ENCODE results near the gene RPL14.

The RPL14 gene

DNA sequence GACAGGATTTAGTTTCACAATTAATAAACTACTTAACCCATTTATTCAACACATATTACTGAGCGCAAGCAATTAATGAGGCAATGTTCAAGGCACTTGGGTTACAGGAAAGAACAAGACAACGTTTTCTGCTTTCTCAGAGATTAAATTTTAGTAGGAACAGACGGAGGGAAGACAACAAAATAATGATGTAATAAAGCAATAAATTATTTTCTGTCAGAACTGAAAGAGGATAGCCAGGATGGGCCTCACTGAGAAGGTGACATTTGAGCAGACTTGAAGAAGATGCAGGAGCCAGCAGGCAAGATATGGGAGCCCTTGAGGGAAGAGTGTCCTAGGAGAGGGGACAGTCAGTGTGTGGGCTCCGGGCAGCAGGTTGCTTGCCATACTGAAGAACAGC is 11.3 kb upstream of the RPL14 start:
- Histone ChIP-seq H4K20me1 (no peaks in the 10 kb centered on the region), H3K9ac (no peak overlapping the region), H3K27me3 (no peaks in the 10 kb centered on the region), H3K9me3 (replicated peaks in 1 of 11) (no peaks in the 10 kb centered on the region), H3K4me1 (no peaks in the 10 kb centered on the region), H3K36me3 (peaks cover 0 to 14% (median 0%) of the 10 kb centered on the region in 11 experiments; a peak in 6 of 22 replicates), H3K4me3 (no peak overlapping the region), H3K27ac (no peak overlapping the region), H3K4me2 (no peak overlapping the region)
- TF ChIP-seq Cebpa-rat (IDR thresholded peaks at IDR 0.05), result no peak

GRCh38 chr3:40450438-40450837 is 6.7 kb upstream of the RPL14 start:
- Histone ChIP-seq H3K4me1 (peaks cover 15 to 26% (median 23%) of the 10 kb centered on the region in 10 experiments), H3K4me2 (no peak overlapping the region), H3K4me3 (no peak overlapping the region), H3K27me3 (no peaks in the 10 kb centered on the region), H3K27ac (no peak overlapping the region), H3K9ac (no peak overlapping the region), H3K36me3 (peaks cover 0 to 14% (median 0%) of the 10 kb centered on the region in 11 experiments; a peak in 6 of 22 replicates), H4K20me1 (no peaks in the 10 kb centered on the region), H3K9me3 (replicated peaks in 1 of 11) (no peaks in the 10 kb centered on the region)
- no peak for TF ChIP-seq Cebpa-rat (IDR thresholded peaks at IDR 0.05)

DNA sequence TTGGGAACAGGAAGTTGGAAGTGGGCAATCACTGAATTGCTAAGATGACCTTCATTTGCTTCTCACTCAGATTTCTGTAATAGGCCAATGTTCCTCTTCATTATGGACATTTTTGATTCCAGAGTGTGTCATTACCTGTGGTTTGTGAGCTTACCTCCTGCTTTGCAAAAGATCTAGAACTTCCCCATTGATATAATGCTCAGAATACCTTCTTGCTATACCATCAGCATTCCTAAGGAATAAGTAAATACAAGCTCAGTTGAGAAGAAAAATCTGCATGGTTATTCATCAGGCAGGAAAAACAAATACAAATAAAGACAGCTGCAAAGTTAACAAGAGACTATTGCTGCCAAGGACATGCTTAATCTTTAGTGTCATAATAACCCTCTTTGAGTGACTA is 5.6 kb upstream of the RPL14 start:
- H3K9ac ChIP-seq, result no peak overlapping the region; a peak in 1 of 22 replicates
- H4K20me1 ChIP-seq, result no peaks in the 10 kb centered on the region
- H3K36me3 ChIP-seq, result peaks cover 0 to 4% (median 0%) of the 10 kb centered on the region in 11 experiments; a peak in 5 of 22 replicates
- peak overlapping the region in 7 of 11 experiments; percentile 86 to 95 (median 91); a peak in 9 of 22 replicates for H3K4me2 ChIP-seq
- H3K27me3 ChIP-seq, result no peaks in the 10 kb centered on the region
- no peak overlapping the region for H3K27ac ChIP-seq
- H3K4me3 ChIP-seq, result no peak overlapping the region
- peaks cover 20 to 31% (median 28%) of the 10 kb centered on the region in 10 experiments for H3K4me1 ChIP-seq
- H3K9me3 ChIP-seq (replicated peaks in 1 of 11), result no peaks in the 10 kb centered on the region
- TF ChIP-seq Cebpa-rat (IDR thresholded peaks at IDR 0.05), result no peak

GRCh38 chr3:40452057-40452456 is 5.1 kb upstream of the RPL14 start:
- H3K9ac ChIP-seq, result peak overlapping the region in 10 of 11 experiments; percentile 78 to 86 (median 82); a peak in 16 of 22 replicates
- H4K20me1 ChIP-seq, result no peaks in the 10 kb centered on the region
- H3K36me3 ChIP-seq, result peaks cover 0 to 4% (median 0%) of the 10 kb centered on the region in 11 experiments; a peak in 1 of 22 replicates
- peak overlapping the region; percentile 60 to 74 (median 71); a peak in 18 of 20 replicates for H3K4me3 ChIP-seq
- TF ChIP-seq Cebpa-rat (IDR thresholded peaks at IDR 0.05), result no peak
- no peaks in the 10 kb centered on the region for H3K27me3 ChIP-seq
- H3K27ac ChIP-seq, result peak overlapping the region in 5 of 11 experiments; percentile 77 to 86 (median 81); a peak in 7 of 22 replicates
- peaks cover 21 to 32% (median 29%) of the 10 kb centered on the region in 10 experiments for H3K4me1 ChIP-seq
- H3K9me3 ChIP-seq (replicated peaks in 1 of 11), result no peaks in the 10 kb centered on the region
- peak overlapping the region; percentile 76 to 95 (median 87) for H3K4me2 ChIP-seq

GRCh38 chr3:40452562-40452875 is 4.6 kb upstream of the RPL14 start:
- H3K9ac ChIP-seq, result peak overlapping the region; percentile 78 to 86 (median 82)
- H3K4me3 ChIP-seq, result peak overlapping the region; percentile 60 to 74 (median 71)
- H3K27me3 ChIP-seq, result no peaks in the 10 kb centered on the region
- peaks cover 21 to 32% (median 29%) of the 10 kb centered on the region in 10 experiments for H3K4me1 ChIP-seq
- no peak for TF ChIP-seq Cebpa-rat (IDR thresholded peaks at IDR 0.05)
- H3K4me2 ChIP-seq, result peak overlapping the region; percentile 76 to 95 (median 87)
- H3K9me3 ChIP-seq (replicated peaks in 1 of 11), result no peaks in the 10 kb centered on the region
- H4K20me1 ChIP-seq, result peaks cover 0 to 3% (median 0%) of the 10 kb centered on the region in 11 experiments; a peak in 8 of 22 replicates
- peaks cover 0 to 4% (median 0%) of the 10 kb centered on the region in 11 experiments; a peak in 1 of 22 replicates for H3K36me3 ChIP-seq
- peak overlapping the region; percentile 73 to 86 (median 81) for H3K27ac ChIP-seq

GRCh38 chr3:40452876-40453730 is 4.0 kb upstream of the RPL14 start:
- peak overlapping the region; percentile 60 to 74 (median 71) for H3K4me3 ChIP-seq
- peaks cover 2 to 5% (median 5%) of the 10 kb centered on the region in 11 experiments; a peak in 18 of 22 replicates for H3K36me3 ChIP-seq
- H3K9me3 ChIP-seq (replicated peaks in 1 of 11), result no peaks in the 10 kb centered on the region
- no peak for TF ChIP-seq Cebpa-rat (IDR thresholded peaks at IDR 0.05)
- peak overlapping the region; percentile 73 to 86 (median 81) for H3K27ac ChIP-seq
- H3K27me3 ChIP-seq, result no peaks in the 10 kb centered on the region
- peaks cover 0 to 9% (median 6%) of the 10 kb centered on the region in 11 experiments; a peak in 14 of 22 replicates for H4K20me1 ChIP-seq
- H3K9ac ChIP-seq, result peak overlapping the region; percentile 78 to 86 (median 82)
- H3K4me1 ChIP-seq, result peaks cover 21 to 34% (median 30%) of the 10 kb centered on the region in 10 experiments
- peak overlapping the region; percentile 77 to 95 (median 89) for H3K4me2 ChIP-seq

- peak overlapping the region; percentile 78 to 86 (median 82) for H3K9ac ChIP-seq
- no peak for TF ChIP-seq Cebpa-rat (IDR thresholded peaks at IDR 0.05)
These were observed 3.2 kb upstream of the RPL14 start for GRCh38 chr3:40453933-40454332.

GRCh38 chr3:40455328-40455727 is 1.8 kb upstream of the RPL14 start:
- Histone ChIP-seq H3K27ac (no peak overlapping the region), H3K4me2 (no peak overlapping the region), H3K27me3 (no peaks in the 10 kb centered on the region), H3K9ac (no peak overlapping the region), H4K20me1 (peaks cover 19 to 31% (median 28%) of the 10 kb centered on the region in 11 experiments; a peak in 21 of 22 replicates), H3K9me3 (replicated peaks in 1 of 11) (no peaks in the 10 kb centered on the region), H3K4me1 (peaks cover 43 to 54% (median 47%) of the 10 kb centered on the region in 10 experiments), H3K36me3 (peaks cover 24 to 28% (median 27%) of the 10 kb centered on the region in 11 experiments), H3K4me3 (no peak overlapping the region)
- TF ChIP-seq Cebpa-rat (IDR thresholded peaks at IDR 0.05), result no peak

More at GRCh38 chr3:40453933-40454332, 3.2 kb upstream of the RPL14 start:
- peak overlapping the region in 10 of 11 experiments; percentile 56 to 83 (median 72); a peak in 17 of 22 replicates for H3K27ac ChIP-seq
- H4K20me1 ChIP-seq, result peaks cover 7 to 17% (median 14%) of the 10 kb centered on the region in 11 experiments; a peak in 21 of 22 replicates
- H3K4me2 ChIP-seq, result peak overlapping the region; percentile 77 to 95 (median 89)
- no peaks in the 10 kb centered on the region for H3K27me3 ChIP-seq
- H3K9me3 ChIP-seq (replicated peaks in 1 of 11), result no peaks in the 10 kb centered on the region
- peaks cover 10 to 14% (median 13%) of the 10 kb centered on the region in 11 experiments for H3K36me3 ChIP-seq
- H3K4me1 ChIP-seq, result peaks cover 29 to 42% (median 38%) of the 10 kb centered on the region in 10 experiments
- peak overlapping the region; percentile 60 to 74 (median 71) for H3K4me3 ChIP-seq

All from BLaER1 treated with 17β-estradiol and CSF1 and Interleukin-3, amounts not matched to agents 10 nM and 100 nM (cell line).